ENCODE measurements around the gene ELOB.

Gene ELOB

GRCh38 chr16:2767140-2767731 is 9.8 kb downstream of the ELOB start:
- no peak for DNase-seq

- no peak for DNase-seq
Measured at GRCh38 chr16:2766430-2767139, 10.5 kb downstream of the ELOB start.

- no peak for DNase-seq
Measured at GRCh38 chr16:2765462-2766404, 11.3 kb downstream of the ELOB start.

DNA sequence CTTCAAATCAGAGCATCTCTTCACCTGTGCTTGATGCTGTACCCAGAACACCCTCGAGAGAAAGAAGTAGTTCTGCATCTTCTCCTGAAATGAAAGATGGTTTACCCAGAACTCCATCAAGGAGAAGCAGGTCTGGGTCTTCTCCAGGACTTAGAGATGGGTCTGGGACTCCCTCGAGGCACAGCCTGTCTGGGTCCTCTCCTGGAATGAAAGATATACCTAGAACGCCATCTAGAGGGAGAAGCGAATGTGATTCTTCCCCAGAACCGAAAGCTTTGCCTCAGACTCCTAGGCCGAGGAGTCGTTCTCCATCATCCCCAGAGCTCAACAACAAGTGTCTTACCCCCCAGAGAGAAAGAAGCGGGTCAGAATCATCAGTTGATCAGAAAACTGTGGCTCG is 12.4 kb downstream of the ELOB start:
- no peak for DNase-seq

DNA sequence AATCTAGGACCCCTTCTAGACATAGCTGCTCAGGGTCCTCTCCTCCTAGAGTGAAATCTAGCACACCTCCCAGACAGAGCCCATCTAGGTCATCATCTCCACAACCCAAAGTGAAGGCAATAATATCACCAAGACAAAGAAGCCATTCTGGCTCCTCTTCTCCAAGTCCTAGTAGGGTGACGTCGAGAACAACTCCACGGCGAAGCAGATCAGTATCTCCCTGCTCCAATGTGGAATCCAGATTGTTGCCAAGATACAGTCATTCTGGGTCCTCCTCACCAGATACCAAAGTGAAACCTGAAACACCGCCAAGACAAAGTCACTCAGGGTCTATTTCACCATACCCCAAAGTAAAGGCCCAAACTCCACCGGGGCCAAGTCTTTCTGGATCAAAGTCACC is 13.9 kb downstream of the ELOB start:
- no peak for DNase-seq

GRCh38 chr16:2762711-2763110 is 14.4 kb downstream of the ELOB start:
- DNase-seq, result no peak

DNA sequence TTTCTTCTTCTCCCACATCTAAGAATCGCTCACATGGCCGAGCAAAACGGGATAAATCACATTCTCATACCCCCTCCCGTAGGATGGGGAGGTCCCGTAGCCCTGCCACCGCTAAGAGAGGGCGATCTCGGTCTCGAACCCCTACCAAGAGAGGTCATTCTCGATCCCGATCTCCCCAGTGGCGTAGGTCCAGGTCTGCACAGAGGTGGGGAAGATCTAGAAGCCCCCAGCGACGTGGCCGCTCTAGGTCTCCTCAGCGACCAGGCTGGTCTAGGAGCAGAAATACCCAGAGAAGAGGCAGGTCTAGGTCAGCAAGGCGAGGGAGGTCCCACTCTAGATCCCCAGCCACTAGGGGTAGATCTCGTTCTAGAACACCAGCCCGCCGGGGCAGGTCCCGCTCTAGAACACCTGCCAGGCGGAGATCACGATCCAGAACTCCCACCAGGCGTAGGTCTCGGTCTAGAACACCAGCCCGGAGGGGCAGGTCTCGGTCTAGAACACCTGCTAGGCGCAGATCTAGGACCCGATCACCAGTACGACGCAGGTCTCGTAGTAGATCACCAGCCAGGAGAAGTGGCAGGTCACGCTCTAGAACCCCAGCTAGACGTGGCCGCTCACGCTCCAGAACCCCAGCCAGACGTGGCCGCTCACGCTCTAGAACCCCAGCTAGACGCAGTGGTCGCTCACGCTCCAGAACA is 15.0 kb downstream of the ELOB start:
- DNase-seq, result no peak

- DNase-seq, result no peak
Measured at GRCh38 chr16:2761472-2761871, 15.6 kb downstream of the ELOB start.

GRCh38 chr16:2757344-2757743 is 19.7 kb downstream of the ELOB start:
- no peak for DNase-seq

GRCh38 chr16:2756288-2757015 is 20.6 kb downstream of the ELOB start:
- no peak for DNase-seq

DNA sequence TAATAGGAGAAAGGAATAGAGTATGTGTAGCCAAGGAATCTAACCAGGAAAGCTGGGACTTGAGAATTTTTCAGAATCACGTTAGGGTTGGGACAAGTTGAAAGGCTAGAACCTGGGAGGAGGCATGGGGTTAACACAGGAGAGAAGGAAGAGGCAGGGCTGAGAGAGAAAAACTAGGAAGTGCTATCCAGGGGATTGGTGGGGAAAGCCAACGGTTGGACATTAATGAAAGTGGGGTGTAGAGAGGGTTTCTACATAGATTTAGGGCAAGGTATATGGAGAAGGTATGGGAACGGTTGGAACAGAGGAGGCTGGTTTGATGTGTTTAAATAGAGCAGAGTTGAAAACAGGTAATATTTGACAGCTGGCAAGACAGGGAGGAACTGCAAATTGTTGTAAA is 21.9 kb downstream of the ELOB start:
- no peak for DNase-seq

- DNase-seq, result no peak
Measured at GRCh38 chr16:2753733-2754020, 23.4 kb downstream of the ELOB start.

- no peak for DNase-seq
Measured at GRCh38 chr16:2752850-2753732, 24.0 kb downstream of the ELOB start.

DNA sequence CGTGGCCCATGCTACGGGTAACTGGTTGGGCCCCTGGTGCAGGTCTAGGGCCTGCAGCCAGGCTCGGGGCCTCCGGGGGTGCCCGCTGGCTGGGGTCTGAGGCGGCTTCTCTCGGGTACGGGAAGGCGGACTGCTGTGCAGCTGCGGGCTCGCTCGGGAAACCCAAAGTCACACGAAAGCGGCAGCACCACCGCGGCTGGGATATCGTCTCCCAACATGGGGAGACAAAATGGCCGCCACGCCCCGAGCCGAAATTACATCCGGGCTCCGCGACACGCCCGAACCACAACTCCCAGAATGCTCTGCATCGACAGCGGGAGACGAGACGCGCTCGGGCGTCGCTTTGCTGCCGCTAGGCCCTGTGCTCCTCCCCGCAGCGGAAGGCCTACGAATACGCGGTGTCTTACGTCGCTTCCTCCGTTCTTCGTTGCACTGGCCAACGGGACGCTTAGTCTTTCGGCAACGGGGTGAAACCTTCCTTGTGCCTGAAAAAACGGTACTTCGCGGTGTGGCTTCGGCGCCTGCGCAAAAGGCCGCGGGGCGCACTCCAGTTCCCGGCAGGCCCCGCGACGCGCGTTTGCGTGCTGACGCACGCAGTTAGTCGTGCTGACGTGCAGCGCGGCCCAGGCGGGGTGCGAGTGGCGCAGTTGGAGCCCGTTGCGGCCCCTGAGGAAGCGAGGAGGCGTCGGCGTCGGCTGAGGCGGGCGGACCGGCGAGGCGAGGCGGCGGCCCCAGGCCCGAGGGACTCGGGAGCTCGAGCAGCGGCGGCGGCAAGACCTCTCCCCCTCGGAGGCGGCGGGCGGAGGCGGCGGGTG is 24.8 kb downstream of the ELOB start, which contains the start of gene SRRM2:
Gene SRRM2 (plus strand): TSS at position 604 of the 815 bp plus-strand sequence. CDS start 3,727 bp downstream, outside the sequence.
- peak; percentile 87 for DNase-seq

DNA sequence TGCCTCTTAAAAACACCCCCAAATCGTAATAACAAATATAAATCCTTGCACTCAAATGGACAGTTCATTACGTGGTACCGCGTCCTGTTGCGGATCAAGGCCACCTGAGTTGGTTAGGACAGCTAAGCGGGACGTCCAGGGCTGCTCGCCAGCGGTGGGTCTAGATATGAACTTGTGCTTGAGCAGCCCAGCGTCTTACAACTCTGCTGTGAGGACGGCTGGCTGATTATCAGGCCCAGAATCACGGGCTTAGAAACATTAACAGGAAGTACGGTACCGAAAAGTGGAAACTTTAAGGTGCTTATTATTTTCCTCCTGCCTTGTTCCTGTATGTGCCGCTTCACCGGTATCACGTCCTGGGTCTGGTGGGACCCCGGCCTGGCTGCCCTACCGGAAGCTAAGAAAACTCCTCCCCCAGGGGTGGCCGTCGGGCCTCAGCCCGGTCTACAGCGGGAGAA is 25.5 kb downstream of the ELOB start:
- DNase-seq, result no peak

GRCh38 chr16:2749936-2750335 is 27.1 kb downstream of the ELOB start:
- DNase-seq, result no peak

DNA sequence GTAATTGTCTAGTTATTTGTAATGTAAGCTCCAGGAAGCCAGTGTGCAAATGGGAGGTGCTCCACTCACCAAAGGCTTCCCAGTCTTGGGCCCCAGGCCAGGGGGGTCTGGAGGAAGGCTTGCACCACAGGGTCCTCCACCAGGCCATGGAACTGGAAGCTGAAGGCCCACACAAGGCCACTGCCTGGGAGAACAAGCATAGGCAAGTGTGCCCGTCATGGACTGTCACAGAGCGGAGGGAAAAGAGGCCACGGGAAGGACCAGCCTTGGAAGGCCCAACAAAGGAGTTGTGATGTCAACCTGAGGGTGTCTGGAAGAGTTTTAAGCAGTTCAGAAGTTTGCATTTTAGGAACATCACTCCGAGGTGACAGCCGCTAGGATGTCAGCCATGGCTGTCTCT is 27.6 kb downstream of the ELOB start:
- no peak for DNase-seq

DNA sequence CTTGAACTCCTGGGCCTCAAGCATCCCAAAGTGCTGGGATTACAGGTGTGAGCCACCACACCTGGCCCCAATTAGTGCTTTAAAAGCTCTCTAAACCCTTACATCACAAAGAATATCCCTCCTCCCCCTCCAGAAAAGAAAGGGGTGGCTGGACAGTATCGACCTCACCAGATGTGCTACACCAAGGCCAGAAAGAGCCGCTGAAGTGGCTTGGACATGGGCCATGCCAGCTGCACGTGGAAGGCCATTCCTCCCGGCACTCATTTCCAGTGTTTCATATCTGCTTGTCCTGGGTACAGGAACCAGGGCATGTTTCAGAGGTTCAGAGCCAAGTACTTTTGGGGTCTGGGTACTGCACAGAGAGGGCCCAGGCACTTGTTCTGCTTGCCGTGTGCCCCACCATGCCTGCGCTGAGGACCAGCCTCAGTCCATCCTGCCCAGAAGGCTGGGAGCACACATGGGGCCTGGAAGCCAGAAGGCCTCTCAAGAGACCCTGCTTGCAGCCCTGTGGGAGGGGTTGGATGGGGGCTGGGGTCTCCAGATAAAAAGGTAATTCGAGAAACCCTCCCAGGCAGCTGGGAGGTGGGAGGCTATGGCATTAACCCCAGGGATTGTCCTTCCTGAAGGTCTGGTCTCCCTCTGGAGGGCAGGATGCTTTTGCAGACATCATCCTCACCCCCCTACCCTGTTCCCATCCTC is 28.2 kb downstream of the ELOB start:
- DNase-seq, result no peak

DNA sequence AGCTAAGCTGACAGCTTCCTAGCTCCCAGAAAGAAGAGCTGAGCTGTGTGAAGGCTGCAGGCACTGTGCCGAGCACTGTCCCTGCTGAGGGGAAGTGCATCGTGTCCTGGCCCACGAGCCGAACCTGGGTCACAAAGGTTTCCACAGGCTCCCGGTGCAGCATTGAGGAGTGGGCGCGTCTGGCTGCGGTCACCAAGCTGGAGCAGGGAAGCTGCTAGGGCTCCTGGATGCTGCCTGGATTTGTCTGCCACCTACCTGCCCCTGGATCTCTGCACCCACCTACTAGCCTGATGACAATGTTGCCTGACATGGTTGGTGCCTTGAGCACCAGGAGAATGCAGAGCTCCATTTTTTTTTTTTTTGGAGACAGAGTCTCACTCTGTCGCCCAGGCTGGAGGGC is 31.1 kb downstream of the ELOB start:
- no peak for DNase-seq

Measured in T-helper 9 cell (primary cell).